ENCODE results near the gene TMBIM4.

DNA sequence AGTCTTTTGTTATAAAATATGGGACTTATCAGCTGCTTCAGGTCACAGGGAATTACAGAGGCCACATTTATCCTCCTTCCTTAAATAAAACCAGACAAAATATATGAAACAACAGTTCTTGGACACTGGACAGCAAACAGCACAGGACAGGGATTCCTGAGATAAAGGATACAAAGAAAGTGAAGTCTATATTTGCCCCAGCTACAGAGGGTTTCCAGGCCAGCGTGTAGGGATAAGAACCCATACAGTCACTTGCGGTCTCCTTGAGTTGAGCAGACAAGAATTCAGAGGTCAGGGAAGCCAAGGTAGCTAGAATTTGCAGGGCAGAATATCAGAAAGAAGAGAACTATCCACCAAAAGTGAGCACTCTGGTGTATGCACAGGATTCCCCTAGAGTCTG, 30.5 kb downstream of the TMBIM4 start:
- TF ChIP-seq CTCF (IDR thresholded peaks at IDR 0.05) (no peak), POLR2AphosphoS5 (IDR thresholded peaks at IDR 0.05) (no peak), POLR2A (IDR thresholded peaks at IDR 0.05) (no peak)
